Prostate gland (tissue), 2 donors: ENCODE measurements around the gene NCK1.

Experiments used
- CTCF ChIP-seq, 4 experiments: fragments of 200-600 bp in 2 of 4; fragments of 450-650 bp in 2 of 4; sonication (generic) in 2 of 4; IDR thresholded peaks; 1 replicate in 3 of 4; 2 replicates in 1 of 4; pipeline ENCODE4 v1.5.1; 2016 to 2019; ENCODE audit warnings: antibody characterized with exemption in 4 of 4, mild to moderate bottlenecking in 2 of 4, moderate library complexity in 2 of 4
- POLR2A ChIP-seq: fragments of 450-650 bp; IDR thresholded peaks from one replicate; pipeline ENCODE4 v1.6.1; 2016; ENCODE audit warnings: antibody characterized with exemption, mild to moderate bottlenecking
- POLR2AphosphoS5 ChIP-seq: sonication (generic); formaldehyde crosslinking; IDR thresholded peaks from one replicate; pipeline ENCODE4 v1.6.1; 2017; ENCODE audit warnings: antibody characterized with exemption

- TF ChIP-seq POLR2A (no peak), CTCF (IDR thresholded peaks at IDR 0.05) (no peak), POLR2AphosphoS5 (no peak)
Observed at GRCh38 chr3:136932523-136932922, 70.5 kb downstream of the NCK1 start.
